H9 (cell line): ENCODE results near the gene CISD3. TPM values are rescaled to one million over a fixed set of nuclear protein-coding genes. Genes with fewer than 3 reads are reported as not detected.

Experiments used
- DNase-seq: peaks from one replicate; pipeline ENCODE4 v3.0.0-alpha.2; 2017
- H2AFZ ChIP-seq: one replicate; pipeline ENCODE4 v1.6.1; 2013; ENCODE audit warnings: mild to moderate bottlenecking, low read length, control low read depth, moderate library complexity
- H2AK5ac ChIP-seq: 2 replicates; pipeline ENCODE4 v1.6.1; 2013; ENCODE audit warnings: low read length, control low read depth, mixed read lengths; ENCODE audit not compliant: insufficient read length
- H2BK120ac ChIP-seq: one replicate; pipeline ENCODE4 v1.6.1; 2013; ENCODE audit warnings: low read depth, mild to moderate bottlenecking, low read length, control low read depth, inconsistent platforms; ENCODE audit not compliant: poor library complexity, severe bottlenecking
- H2BK12ac ChIP-seq: 2 replicates; pipeline ENCODE4 v1.6.1; 2013; ENCODE audit warnings: low read length, control low read depth, mixed read lengths, low read depth; ENCODE audit not compliant: insufficient read length
- H2BK15ac ChIP-seq: 2 replicates; pipeline ENCODE4 v1.6.1; 2013; ENCODE audit warnings: low read depth, low read length, control low read depth
- H2BK20ac ChIP-seq: one replicate; pipeline ENCODE4 v1.6.1; 2013; ENCODE audit warnings: low read depth, mild to moderate bottlenecking, low read length, control low read depth, inconsistent platforms; ENCODE audit not compliant: poor library complexity, severe bottlenecking
- H2BK5ac ChIP-seq: 2 replicates; pipeline ENCODE4 v1.6.1; 2013; ENCODE audit warnings: low read length, control low read depth, mixed read lengths; ENCODE audit not compliant: insufficient read length
- H3K14ac ChIP-seq: 2 replicates; pipeline ENCODE4 v1.6.1; 2013; ENCODE audit warnings: low read length, control low read depth; ENCODE audit not compliant: insufficient read depth
- H3K18ac ChIP-seq: 2 replicates; pipeline ENCODE4 v1.6.1; 2013; ENCODE audit warnings: low read depth, mild to moderate bottlenecking, mixed read lengths, low read length, control low read depth; ENCODE audit not compliant: insufficient read length
- H3K23ac ChIP-seq: 2 replicates; pipeline ENCODE4 v1.6.1; 2013; ENCODE audit warnings: low read length, control low read depth, mixed read lengths, low read depth; ENCODE audit not compliant: insufficient read length
- H3K23me2 ChIP-seq: 2 replicates; pipeline ENCODE4 v1.6.1; 2013; ENCODE audit warnings: low read depth, mild to moderate bottlenecking, mixed read lengths, low read length, control low read depth; ENCODE audit not compliant: insufficient read length, poor library complexity, severe bottlenecking
- H3K27ac ChIP-seq: 2 replicates; pipeline ENCODE4 v1.5.1; 2013; ENCODE audit warnings: low read length, control low read depth, mixed read lengths, low read depth; ENCODE audit not compliant: insufficient read length
- H3K27me3 ChIP-seq: 2 replicates; pipeline ENCODE4 v1.6.1; 2013; ENCODE audit warnings: low read length, control low read depth, inconsistent platforms; ENCODE audit not compliant: insufficient read depth
- H3K4ac ChIP-seq: 2 replicates; pipeline ENCODE4 v1.6.1; 2013; ENCODE audit warnings: low read depth, mild to moderate bottlenecking, control low read depth, inconsistent platforms, low read length, moderate library complexity
- H3K4me1 ChIP-seq: 2 replicates; pipeline ENCODE4 v1.6.1; 2013; ENCODE audit warnings: low read length, control low read depth, inconsistent platforms; ENCODE audit not compliant: insufficient read depth
- H3K4me2 ChIP-seq: 2 replicates; pipeline ENCODE4 v1.6.1; 2013; ENCODE audit warnings: low read length, control low read depth, mixed read lengths; ENCODE audit not compliant: insufficient read length, insufficient read depth
- H3K56ac ChIP-seq: 2 replicates; pipeline ENCODE4 v1.6.1; 2013; ENCODE audit warnings: low read depth, mild to moderate bottlenecking, mixed read lengths, low read length, control low read depth; ENCODE audit not compliant: insufficient read length
- H3K79me1 ChIP-seq: 2 replicates; pipeline ENCODE4 v1.6.1; 2013; ENCODE audit warnings: low read depth, mild to moderate bottlenecking, moderate library complexity, low read length, control low read depth, inconsistent platforms; ENCODE audit not compliant: insufficient read depth, poor library complexity, severe bottlenecking
- H3K79me2 ChIP-seq: 2 replicates; pipeline ENCODE4 v1.6.1; 2013; ENCODE audit warnings: low read length, control low read depth, inconsistent platforms; ENCODE audit not compliant: insufficient read depth
- H3K9ac ChIP-seq: 2 replicates; pipeline ENCODE4 v1.6.1; 2013; ENCODE audit warnings: low read length, control low read depth, mixed read lengths; ENCODE audit not compliant: insufficient read length; ENCODE audit errors: extremely low read depth
- H3K9me3 ChIP-seq: one replicate; pipeline ENCODE4 v1.6.1; 2013; ENCODE audit warnings: low read depth, low read length, inconsistent platforms; ENCODE audit not compliant: control insufficient read depth
- H3T11ph ChIP-seq: one replicate; pipeline ENCODE4 v1.6.1; 2013; ENCODE audit warnings: mild to moderate bottlenecking, low read length, control low read depth, inconsistent platforms
- H4K20me1 ChIP-seq: one replicate; pipeline ENCODE4 v1.6.1; 2013; ENCODE audit not compliant: control insufficient read depth, insufficient read length, insufficient read depth
- H4K5ac ChIP-seq: 2 replicates; pipeline ENCODE4 v1.6.1; 2013; ENCODE audit warnings: low read depth, mild to moderate bottlenecking, mixed read lengths, low read length, control low read depth; ENCODE audit not compliant: insufficient read length
- H4K8ac ChIP-seq: replicated peaks from 2 replicates; pipeline ENCODE4 v1.6.1; 2013; ENCODE audit warnings: low read length, control low read depth, mixed read lengths, low read depth; ENCODE audit not compliant: insufficient read length
- H4K91ac ChIP-seq: 2 replicates; pipeline ENCODE4 v1.6.1; 2013; ENCODE audit warnings: low read depth, mild to moderate bottlenecking, moderate library complexity, mixed read lengths, low read length, control low read depth; ENCODE audit not compliant: insufficient read length
- H3K27ac Mint-ChIP-seq, 3 experiments: 2 replicates in 2 of 3; 3 replicates in 1 of 3; pipeline ENCODE4 v1.8.0; 2020 to 2021; ENCODE audit warnings: mixed read lengths in 3 of 3, mild to moderate bottlenecking in 1 of 3, moderate library complexity in 1 of 3
- H3K27me3 Mint-ChIP-seq: 2 replicates; pipeline ENCODE4 v1.8.0; 2021; ENCODE audit warnings: low read depth, mild to moderate bottlenecking, moderate library complexity, mixed read lengths
- H3K36me3 Mint-ChIP-seq, 3 experiments: 2 replicates in 2 of 3; 3 replicates in 1 of 3; pipeline ENCODE4 v1.8.0; 2020 to 2021; ENCODE audit warnings: low read depth in 3 of 3, mixed read lengths in 3 of 3; ENCODE audit not compliant: insufficient read depth in 1 of 3
- H3K4me1 Mint-ChIP-seq, 2 experiments: 2 replicates each; pipeline ENCODE4 v1.8.0; 2020; ENCODE audit warnings: mixed read lengths in 2 of 2
- H3K4me3 Mint-ChIP-seq, 2 experiments: 2 replicates in 1 of 2; 3 replicates in 1 of 2; pipeline ENCODE4 v1.8.0; 2020 to 2021; ENCODE audit warnings: mild to moderate bottlenecking in 2 of 2, mixed read lengths in 2 of 2, moderate library complexity in 1 of 2
- H3K9me3 Mint-ChIP-seq, 2 experiments: 2 replicates in 1 of 2; 3 replicates in 1 of 2; pipeline ENCODE4 v1.8.0; 2020; ENCODE audit warnings: mild to moderate bottlenecking in 2 of 2, mixed read lengths in 2 of 2, moderate library complexity in 1 of 2
- WGBS: extraction: QIAGEN DNeasy Blood & Tissue Kit; methylation state at CpG from one replicate; pipeline ENCODE4 v1.1.7; 2013; ENCODE audit warnings: missing lambda C conversion rate, low lambda C conversion rate, mixed read lengths; ENCODE audit not compliant: insufficient read length; ENCODE audit errors: extremely low coverage; 5-methylcytosine and 5-hydroxymethylcytosine counted together
- total RNA-seq: library from RNA; stranded (reverse); gene quantifications from 2 replicates; pipeline ENCODE4 v1.2.1, GENCODE V29; 2021
- TF ChIP-seq, protein P1 (sequence below): fragments of 200-600 bp; sonication (generic); conservative IDR thresholded peaks from 3 replicates; pipeline ENCODE4 v1.8.0; 2021; ENCODE audit warnings: antibody characterized with exemption, mild to moderate bottlenecking

CISD3 gene
- total RNA-seq, 1 experiment from 2014 or later = 10.7 TPM

GRCh38 chr17:38740044-38740443 lies 9.9 kb downstream of the CISD3 start:
- no peak for DNase-seq
- peaks cover 7% of the 10 kb centered on the region for H3K23me2 ChIP-seq
- H3K14ac ChIP-seq = no peak overlapping the region
- no peak overlapping the region for H3K56ac ChIP-seq
- H3K23ac ChIP-seq = no peak overlapping the region
- no peak overlapping the region for H3K9ac ChIP-seq
- H2BK20ac ChIP-seq = no peak overlapping the region
- no peak overlapping the region for H2BK12ac ChIP-seq
- Mint-ChIP-seq H3K27me3 (no peaks in the 10 kb centered on the region; the same call in 1 of the 2 replicates), H3K4me1 (peaks cover 30 to 42% of the 10 kb centered on the region in 2 experiments), H3K27ac (no peak overlapping the region), H3K4me3 (no peak overlapping the region), H3K36me3 (peaks cover 30 to 54% (median 50%) of the 10 kb centered on the region in 3 experiments; a peak in 6 of 7 replicates), H3K9me3 (no peaks in the 10 kb centered on the region)
- no peak overlapping the region for H3K4me2 ChIP-seq
- TF ChIP-seq, protein P1, sequence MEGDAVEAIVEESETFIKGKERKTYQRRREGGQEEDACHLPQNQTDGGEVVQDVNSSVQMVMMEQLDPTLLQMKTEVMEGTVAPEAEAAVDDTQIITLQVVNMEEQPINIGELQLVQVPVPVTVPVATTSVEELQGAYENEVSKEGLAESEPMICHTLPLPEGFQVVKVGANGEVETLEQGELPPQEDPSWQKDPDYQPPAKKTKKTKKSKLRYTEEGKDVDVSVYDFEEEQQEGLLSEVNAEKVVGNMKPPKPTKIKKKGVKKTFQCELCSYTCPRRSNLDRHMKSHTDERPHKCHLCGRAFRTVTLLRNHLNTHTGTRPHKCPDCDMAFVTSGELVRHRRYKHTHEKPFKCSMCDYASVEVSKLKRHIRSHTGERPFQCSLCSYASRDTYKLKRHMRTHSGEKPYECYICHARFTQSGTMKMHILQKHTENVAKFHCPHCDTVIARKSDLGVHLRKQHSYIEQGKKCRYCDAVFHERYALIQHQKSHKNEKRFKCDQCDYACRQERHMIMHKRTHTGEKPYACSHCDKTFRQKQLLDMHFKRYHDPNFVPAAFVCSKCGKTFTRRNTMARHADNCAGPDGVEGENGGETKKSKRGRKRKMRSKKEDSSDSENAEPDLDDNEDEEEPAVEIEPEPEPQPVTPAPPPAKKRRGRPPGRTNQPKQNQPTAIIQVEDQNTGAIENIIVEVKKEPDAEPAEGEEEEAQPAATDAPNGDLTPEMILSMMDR = no peak
- no peak overlapping the region for H3T11ph ChIP-seq
- H3K27ac ChIP-seq = no peak overlapping the region
- H4K8ac ChIP-seq = no peak overlapping the region
- no peak overlapping the region for H2AFZ ChIP-seq
- no peak overlapping the region for H2BK15ac ChIP-seq
- H4K5ac ChIP-seq = no peak overlapping the region
- H4K20me1 ChIP-seq = no peaks in the 10 kb centered on the region
- no peaks in the 10 kb centered on the region for H3K27me3 ChIP-seq
- no peak overlapping the region for H4K91ac ChIP-seq
- H3K79me1 ChIP-seq = peaks cover 13% of the 10 kb centered on the region
- H3K4me1 ChIP-seq = peaks cover 5% of the 10 kb centered on the region; the same call in 1 of the 2 replicates
- no peaks in the 10 kb centered on the region for H3K9me3 ChIP-seq
- no peak overlapping the region for H2BK120ac ChIP-seq
- no CpG with 5 or more reads among the region's 19 CpGs for WGBS
- no peak overlapping the region for H2AK5ac ChIP-seq
- H2BK5ac ChIP-seq = no peak overlapping the region
- no peak overlapping the region for H3K4ac ChIP-seq
- no peak overlapping the region for H3K18ac ChIP-seq
- H3K79me2 ChIP-seq = peaks cover 43% of the 10 kb centered on the region; the same call in 1 of the 2 replicates
